Stimulated activated CD8-positive, alpha-beta memory T cell treated with anti-CD3 and anti-CD28 coated beads, Interleukin-4, amount 100 ng/mL, for 1 hour (primary cell): ENCODE results near the gene ILDR2.
"Not testable (repeated sequence)": the region's sequence is repeated elsewhere in the genome, so short reads cannot be mapped to it uniquely, and the experiment has no call there.

Experiments
- DNase-seq, 2 donors: peaks; one replicate each; pipeline ENCODE4 v3.0.0-alpha.2; 2020; ENCODE audit warnings: low read depth in 2 of 2, low spot score in 1 of 2

ILDR2 gene

GRCh38 chr1:166889776-166890175 is 85.6 kb downstream of the ILDR2 start:
- DNase-seq = no peak

DNA sequence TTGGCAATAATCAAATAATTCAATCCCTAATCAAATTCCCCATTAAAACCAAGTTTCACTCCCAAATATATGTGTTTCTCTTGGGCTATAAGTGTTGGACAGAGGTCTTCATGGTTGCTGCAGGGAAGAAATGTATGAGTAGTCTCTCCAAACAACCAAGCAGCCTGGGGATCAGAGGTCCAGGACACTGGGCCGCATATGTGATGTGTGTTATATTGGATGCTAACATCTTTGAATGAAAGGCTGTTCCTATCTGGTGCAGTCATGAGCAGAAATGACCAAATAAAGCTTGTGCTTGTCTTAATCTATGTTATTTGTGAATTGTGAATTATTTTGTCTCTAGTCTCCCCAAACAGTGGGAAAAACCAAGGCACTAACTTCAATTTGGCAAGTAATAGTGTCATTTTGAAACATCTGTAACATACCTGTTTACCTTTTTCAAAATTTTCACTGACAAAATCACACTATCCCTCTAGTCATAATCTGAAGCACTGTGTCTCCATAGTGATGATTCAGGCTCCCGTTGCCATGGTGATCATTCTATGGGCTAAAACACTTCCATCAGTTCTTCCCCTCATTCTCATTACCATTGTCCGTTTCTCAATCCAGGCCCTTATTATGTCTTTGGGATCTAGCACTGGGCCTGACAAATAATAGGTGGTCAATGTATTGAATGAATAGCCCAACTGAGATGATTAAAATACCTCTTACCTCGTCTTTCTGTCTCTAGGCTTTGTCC is 86.8 kb downstream of the ILDR2 start:
- no peak for DNase-seq

GRCh38 chr1:166884971-166885370 is 90.4 kb downstream of the ILDR2 start:
- no peak for DNase-seq

GRCh38 chr1:166884040-166884642 is 91.2 kb downstream of the ILDR2 start:
- DNase-seq = peak in 1 of 2 donors; percentile 5

DNA sequence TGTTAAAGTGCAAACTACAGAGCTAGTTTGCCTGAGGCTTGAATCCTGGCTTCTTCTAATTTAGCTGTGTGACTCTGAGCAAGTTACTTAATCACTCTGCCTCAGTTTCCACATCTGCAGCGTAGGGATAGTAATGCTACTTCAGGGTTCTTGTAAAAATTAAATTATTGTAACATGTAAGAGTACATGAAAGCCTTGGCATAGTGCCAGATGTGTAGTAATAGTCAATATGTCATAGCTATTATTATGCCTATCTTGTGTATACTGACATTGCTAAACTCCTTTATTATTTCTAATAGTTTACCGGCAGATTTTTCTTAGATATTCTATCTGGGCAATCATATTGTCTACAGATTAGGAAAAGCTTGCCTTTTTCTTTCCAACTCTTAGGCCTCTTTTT is 92.4 kb downstream of the ILDR2 start:
- no peak for DNase-seq

GRCh38 chr1:166878173-166878917 is 97.0 kb downstream of the ILDR2 start:
- DNase-seq = not testable (repeated sequence)

DNA sequence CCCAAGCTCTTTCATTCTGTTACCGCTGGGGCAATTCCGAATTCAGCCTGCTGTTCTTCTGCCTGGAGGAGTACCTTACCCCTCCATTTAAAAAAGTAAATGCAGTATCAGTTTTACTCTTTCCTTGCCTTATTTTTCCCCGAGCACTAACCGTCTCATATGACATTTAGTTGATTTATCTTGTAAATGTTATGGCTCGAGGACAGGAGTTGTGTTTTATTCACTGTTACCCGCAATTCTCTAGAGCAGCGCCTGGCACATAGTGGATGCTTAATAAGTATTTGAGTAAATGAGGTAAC is 98.9 kb downstream of the ILDR2 start:
- no peak for DNase-seq

DNA sequence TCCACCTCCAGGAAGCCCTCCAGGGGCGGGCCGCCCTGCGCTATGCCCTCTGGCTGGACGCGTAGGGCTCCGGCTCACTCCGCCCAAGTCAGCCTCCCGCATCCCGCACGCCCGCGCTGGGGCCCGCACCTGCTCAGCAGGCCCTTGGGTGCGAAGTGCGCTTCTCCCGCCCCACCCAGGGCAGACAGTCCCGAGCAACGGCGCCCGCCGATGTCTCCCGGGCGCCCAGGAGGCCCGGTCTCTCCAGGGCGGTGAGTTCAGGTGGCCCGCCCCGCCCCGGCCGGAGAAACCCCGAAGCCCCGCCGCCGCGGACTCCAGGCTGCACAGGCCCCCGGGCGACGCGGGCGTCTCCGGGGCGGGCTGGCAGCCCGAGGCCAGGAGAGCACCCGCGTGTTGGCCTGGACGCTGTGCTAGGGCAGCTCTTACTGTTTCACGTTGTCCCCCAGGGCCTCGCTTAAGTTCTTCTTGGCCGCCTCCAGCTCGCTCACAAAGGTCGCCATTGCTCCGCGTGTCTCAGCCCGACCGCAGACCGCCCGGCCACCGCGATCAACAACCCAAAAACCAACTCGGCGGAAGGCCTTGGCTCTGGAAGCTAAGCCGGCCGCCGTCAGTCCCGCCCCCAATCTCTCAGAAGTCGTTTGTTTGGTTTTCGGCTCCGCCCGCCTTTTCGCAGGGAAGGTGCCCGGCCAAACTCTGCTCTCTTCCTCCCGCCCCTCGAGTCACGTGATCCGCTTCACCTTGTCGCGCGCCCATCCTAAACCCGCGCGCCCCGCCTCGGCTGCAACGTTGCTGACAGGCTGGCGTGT is 99.4 kb downstream of the ILDR2 start, which contains the start of gene TADA1:
Gene TADA1 (minus strand): TSS at position 531 of the 806 bp plus-strand sequence. CDS start 31 bp downstream, at position 500.
- peak; percentile 93 to 96 for DNase-seq

DNA sequence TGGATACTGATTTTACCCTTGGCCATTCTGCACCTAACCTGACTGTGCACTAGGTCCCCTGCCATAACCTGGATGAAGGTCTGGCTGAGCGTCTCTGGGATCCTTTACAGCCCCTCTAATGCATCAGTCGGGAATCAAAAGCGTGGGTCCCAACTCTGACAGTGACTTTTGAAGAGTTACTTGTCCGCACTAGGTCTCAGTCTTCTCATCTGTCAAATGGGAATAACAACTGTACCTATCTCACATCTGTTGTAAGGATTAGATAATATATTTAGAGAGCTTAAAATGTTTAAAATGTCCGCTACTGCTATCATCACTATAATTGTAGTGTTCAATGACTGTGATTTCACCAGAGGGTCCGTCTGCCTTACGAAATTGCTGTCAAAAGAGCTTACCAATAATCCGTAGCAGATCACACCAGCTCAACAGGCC is 100.0 kb downstream of the ILDR2 start:
- no peak for DNase-seq

DNA sequence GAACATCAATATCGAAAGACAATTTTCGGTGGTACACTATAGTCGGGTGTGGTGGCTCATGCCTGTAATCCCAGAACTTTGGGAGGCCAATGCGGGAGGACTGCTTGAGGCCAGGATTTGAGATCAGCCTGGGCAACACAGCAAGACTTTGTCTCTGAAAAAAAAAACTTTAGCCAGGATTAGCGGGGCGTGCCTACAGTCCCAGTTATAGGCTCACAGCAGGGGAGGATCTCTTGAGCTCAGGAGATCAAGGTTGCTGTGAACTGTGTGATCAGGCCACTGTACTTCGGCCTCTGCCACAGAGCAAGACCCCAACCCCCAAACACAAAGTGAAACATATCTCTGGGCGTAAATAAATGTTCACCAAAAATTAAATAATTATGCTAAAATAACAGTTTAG is 100.9 kb downstream of the ILDR2 start:
- no peak for DNase-seq

GRCh38 chr1:166870584-166870983 is 104.8 kb downstream of the ILDR2 start:
- DNase-seq = no peak

GRCh38 chr1:166869318-166870099 is 105.8 kb downstream of the ILDR2 start:
- DNase-seq = no peak

- DNase-seq = no peak
Measured at GRCh38 chr1:166868639-166869038, 106.7 kb downstream of the ILDR2 start.

DNA sequence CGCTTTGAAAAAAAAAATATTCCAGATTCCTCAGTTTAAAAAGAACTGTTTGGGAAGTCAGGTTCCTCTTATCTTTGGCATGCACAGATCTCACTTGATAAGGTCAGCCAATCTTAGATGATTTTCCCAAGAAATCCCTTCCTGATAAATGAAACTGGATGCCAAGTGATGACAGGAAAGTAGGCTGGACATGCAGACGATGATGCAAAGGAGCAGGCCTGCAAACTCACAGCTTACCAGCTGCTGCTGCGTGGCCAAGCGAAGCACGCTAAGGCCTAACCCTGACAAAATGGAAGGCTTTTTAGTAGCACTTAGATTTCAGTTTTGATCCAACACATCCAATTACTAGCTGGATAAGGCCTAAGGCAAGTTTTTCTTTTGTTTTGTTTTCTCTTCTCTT is 109.4 kb downstream of the ILDR2 start:
- no peak for DNase-seq

- no peak for DNase-seq
Measured at GRCh38 chr1:166859597-166859996, 115.7 kb downstream of the ILDR2 start.

DNA sequence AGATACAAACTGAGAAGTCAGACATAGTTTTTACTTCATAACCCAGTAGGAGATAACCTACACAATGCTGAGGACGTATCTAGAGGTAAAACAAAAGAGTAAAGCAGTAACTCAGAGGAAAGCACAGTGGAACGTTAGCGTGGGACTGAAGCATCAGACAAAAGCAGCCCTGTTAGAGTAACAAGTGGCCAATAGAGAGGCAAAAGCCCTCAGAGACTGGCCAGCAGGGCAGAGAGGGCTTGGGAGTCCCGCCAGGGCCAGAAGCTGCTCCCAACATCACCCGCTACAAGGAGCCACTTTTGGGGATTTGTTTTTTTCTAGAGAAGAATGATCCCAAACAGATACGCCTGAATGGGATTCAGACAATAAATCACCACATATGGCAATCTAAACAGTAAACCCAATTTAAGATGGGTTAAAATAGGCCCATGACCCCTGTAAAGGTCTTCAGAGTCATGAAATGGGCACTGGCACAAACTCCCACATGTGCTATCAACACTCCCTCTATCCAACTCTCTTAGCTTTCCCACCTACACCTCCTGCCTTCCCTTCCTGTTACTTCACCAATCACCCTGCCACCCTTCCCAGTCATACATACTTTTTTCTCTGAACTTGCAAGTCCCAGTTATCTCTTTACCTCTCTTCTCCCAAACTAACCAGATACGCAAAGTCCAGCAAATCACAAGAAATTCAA is 116.5 kb downstream of the ILDR2 start:
- no peak for DNase-seq
